ENCODE data around the gene ZNF621. TPM values are rescaled to one million over a fixed set of nuclear protein-coding genes. Genes with fewer than 3 reads are reported as not detected.

Gene ZNF621
- total and polyA plus RNA-seq, 4 donors, result 16.2 to 34.3 (median 25.4) TPM

- peak in 1 of 6 donors; percentile 53 for DNase-seq (ENCODE audit: low read depth in 4 of 6, low spot score in 6 of 6)
- no peaks in the 10 kb centered on the region for H3K27me3 ChIP-seq (ENCODE audit: control insufficient read depth, insufficient read depth, low read length)
- H3K4me3 ChIP-seq (ENCODE audit: low read depth, low read length), result no peak overlapping the region
- H3K27ac ChIP-seq (ENCODE audit: low read depth, low read length), result no peak overlapping the region
- no peaks in the 10 kb centered on the region for H3K9me3 ChIP-seq (ENCODE audit: control insufficient read depth, insufficient read depth, low read length)
- WGBS (ENCODE audit: insufficient coverage), result 80% methylated on average over 1 of the region's 2 CpGs
- H3K36me3 ChIP-seq (ENCODE audit: control insufficient read depth, insufficient read depth, low read length), result no peaks in the 10 kb centered on the region
- H3K4me1 ChIP-seq (ENCODE audit: control insufficient read depth, insufficient read depth, low read length), result peaks cover 3% of the 10 kb centered on the region
Measured at GRCh38 chr3:40574050-40574449, 49.3 kb downstream of the ZNF621 start.

GRCh38 chr3:40574661-40575060, 49.9 kb downstream of the ZNF621 start:
- no peak overlapping the region for H3K27ac ChIP-seq (ENCODE audit: low read depth, low read length)
- H3K27me3 ChIP-seq (ENCODE audit: control insufficient read depth, insufficient read depth, low read length), result no peaks in the 10 kb centered on the region
- no peaks in the 10 kb centered on the region for H3K36me3 ChIP-seq (ENCODE audit: control insufficient read depth, insufficient read depth, low read length)
- H3K4me1 ChIP-seq (ENCODE audit: control insufficient read depth, insufficient read depth, low read length), result peaks cover 3% of the 10 kb centered on the region
- WGBS (ENCODE audit: insufficient coverage), result 17% methylated on average over 1 of the region's 5 CpGs
- no peaks in the 10 kb centered on the region for H3K9me3 ChIP-seq (ENCODE audit: control insufficient read depth, insufficient read depth, low read length)
- peak in 4 of 6 donors; percentile 43 to 90 (median 65) for DNase-seq (ENCODE audit: low read depth in 4 of 6, low spot score in 6 of 6)
- H3K4me3 ChIP-seq (ENCODE audit: low read depth, low read length), result no peak overlapping the region

GRCh38 chr3:40576396-40576795, 51.6 kb downstream of the ZNF621 start:
- Histone ChIP-seq H3K36me3 (ENCODE audit: control insufficient read depth, insufficient read depth, low read length) (no peaks in the 10 kb centered on the region), H3K4me3 (ENCODE audit: low read depth, low read length) (no peak overlapping the region), H3K4me1 (ENCODE audit: control insufficient read depth, insufficient read depth, low read length) (peaks cover 3% of the 10 kb centered on the region), H3K9me3 (ENCODE audit: control insufficient read depth, insufficient read depth, low read length) (no peaks in the 10 kb centered on the region), H3K27me3 (ENCODE audit: control insufficient read depth, insufficient read depth, low read length) (no peaks in the 10 kb centered on the region), H3K27ac (ENCODE audit: low read depth, low read length) (no peak overlapping the region)
- WGBS (ENCODE audit: insufficient coverage), result no CpG with 5 or more reads among the region's 4 CpGs
- DNase-seq (ENCODE audit: low read depth in 4 of 6, low spot score in 6 of 6), result peak in 1 of 6 donors; percentile 9

- 0% methylated on average over 2 of the region's 2 CpGs for WGBS (ENCODE audit: insufficient coverage)
- no peak overlapping the region for H3K27ac ChIP-seq (ENCODE audit: low read depth, low read length)
- no peak overlapping the region for H3K4me3 ChIP-seq (ENCODE audit: low read depth, low read length)
- no peaks in the 10 kb centered on the region for H3K27me3 ChIP-seq (ENCODE audit: control insufficient read depth, insufficient read depth, low read length)
- DNase-seq (ENCODE audit: low read depth in 4 of 6, low spot score in 6 of 6), result peak; percentile 61 to 96 (median 74)
- H3K4me1 ChIP-seq (ENCODE audit: control insufficient read depth, insufficient read depth, low read length), result peaks cover 17% of the 10 kb centered on the region
- H3K36me3 ChIP-seq (ENCODE audit: control insufficient read depth, insufficient read depth, low read length), result no peaks in the 10 kb centered on the region
- no peaks in the 10 kb centered on the region for H3K9me3 ChIP-seq (ENCODE audit: control insufficient read depth, insufficient read depth, low read length)
Measured at GRCh38 chr3:40580494-40581091, 55.8 kb downstream of the ZNF621 start.

GRCh38 chr3:40581166-40581565, 56.4 kb downstream of the ZNF621 start:
- Histone ChIP-seq H3K36me3 (ENCODE audit: control insufficient read depth, insufficient read depth, low read length) (no peaks in the 10 kb centered on the region), H3K27me3 (ENCODE audit: control insufficient read depth, insufficient read depth, low read length) (no peaks in the 10 kb centered on the region), H3K4me1 (ENCODE audit: control insufficient read depth, insufficient read depth, low read length) (peaks cover 20% of the 10 kb centered on the region), H3K4me3 (ENCODE audit: low read depth, low read length) (no peak overlapping the region), H3K27ac (ENCODE audit: low read depth, low read length) (no peak overlapping the region), H3K9me3 (ENCODE audit: control insufficient read depth, insufficient read depth, low read length) (no peaks in the 10 kb centered on the region)
- peak in 1 of 6 donors; percentile 28 for DNase-seq (ENCODE audit: low read depth in 4 of 6, low spot score in 6 of 6)
- no CpG with 5 or more reads among the region's 1 CpG for WGBS (ENCODE audit: insufficient coverage)

GRCh38 chr3:40582401-40583027, 57.8 kb downstream of the ZNF621 start:
- Histone ChIP-seq H3K27ac (ENCODE audit: low read depth, low read length) (no peak overlapping the region), H3K36me3 (ENCODE audit: control insufficient read depth, insufficient read depth, low read length) (no peaks in the 10 kb centered on the region), H3K27me3 (ENCODE audit: control insufficient read depth, insufficient read depth, low read length) (no peaks in the 10 kb centered on the region), H3K4me3 (ENCODE audit: low read depth, low read length) (no peak overlapping the region), H3K9me3 (ENCODE audit: control insufficient read depth, insufficient read depth, low read length) (no peaks in the 10 kb centered on the region), H3K4me1 (ENCODE audit: control insufficient read depth, insufficient read depth, low read length) (peaks cover 20% of the 10 kb centered on the region)
- WGBS (ENCODE audit: insufficient coverage), result 69% methylated on average over 2 of the region's 2 CpGs
- peak in 2 of 6 donors; percentile 23 to 48 for DNase-seq (ENCODE audit: low read depth in 4 of 6, low spot score in 6 of 6)

DNA sequence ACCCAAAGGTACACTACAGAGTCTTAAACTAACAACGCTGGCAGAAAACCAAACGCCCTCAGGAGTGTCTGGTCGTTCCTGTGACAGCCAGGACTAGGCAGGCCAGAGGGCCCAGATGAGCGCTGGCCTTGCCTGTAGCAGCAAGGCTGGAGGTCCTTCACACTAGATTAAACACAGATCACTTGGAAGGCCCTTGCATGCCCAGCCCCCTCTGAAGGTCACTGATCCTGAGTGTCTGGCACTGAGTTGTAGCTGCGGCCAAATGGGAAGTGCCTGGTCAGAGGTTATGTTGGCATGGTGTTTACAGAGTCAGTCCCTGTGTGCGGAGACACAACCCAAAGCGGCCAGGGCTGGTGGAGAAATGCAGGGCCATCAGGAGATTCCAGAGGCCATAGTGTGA, 58.9 kb downstream of the ZNF621 start:
- WGBS (ENCODE audit: insufficient coverage), result 90% methylated on average over 7 of the region's 7 CpGs
- H3K27ac ChIP-seq (ENCODE audit: low read depth, low read length), result no peak overlapping the region
- peaks cover 20% of the 10 kb centered on the region for H3K4me1 ChIP-seq (ENCODE audit: control insufficient read depth, insufficient read depth, low read length)
- no peaks in the 10 kb centered on the region for H3K27me3 ChIP-seq (ENCODE audit: control insufficient read depth, insufficient read depth, low read length)
- DNase-seq (ENCODE audit: low read depth in 4 of 6, low spot score in 6 of 6), result peak in 1 of 6 donors; percentile 2
- H3K9me3 ChIP-seq (ENCODE audit: control insufficient read depth, insufficient read depth, low read length), result no peaks in the 10 kb centered on the region
- H3K4me3 ChIP-seq (ENCODE audit: low read depth, low read length), result no peak overlapping the region
- H3K36me3 ChIP-seq (ENCODE audit: control insufficient read depth, insufficient read depth, low read length), result no peaks in the 10 kb centered on the region

DNA sequence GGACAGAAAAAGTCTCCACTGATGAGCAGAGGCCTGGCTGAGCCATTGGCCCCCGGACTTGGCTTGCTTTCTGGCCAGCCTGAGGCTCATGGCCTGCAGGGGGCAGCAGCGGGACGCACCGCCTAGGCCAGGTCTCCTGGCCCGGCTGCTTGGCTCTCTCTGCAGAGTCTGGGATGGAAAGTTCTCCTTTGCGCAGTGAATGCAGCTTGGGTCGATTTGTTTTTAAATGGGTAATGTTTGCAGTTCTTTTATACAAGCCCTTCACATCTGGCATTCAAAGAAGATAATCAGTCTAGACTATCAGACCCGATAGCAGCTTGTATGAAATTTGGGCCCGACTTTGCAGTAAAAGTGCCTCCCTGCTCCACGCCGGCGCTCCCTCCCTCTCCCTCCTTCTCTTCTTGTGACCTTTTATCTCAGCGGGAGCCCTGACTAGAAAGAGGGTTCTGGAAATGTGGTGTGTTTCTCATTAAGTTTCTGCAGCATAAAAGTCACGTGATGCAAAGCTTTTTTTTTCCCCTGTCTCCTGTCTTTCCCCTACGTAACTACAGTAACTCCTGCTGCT, 59.9 kb downstream of the ZNF621 start:
- peak; percentile 73 to 95 (median 82) for DNase-seq (ENCODE audit: low read depth in 4 of 6, low spot score in 6 of 6)
- H3K4me3 ChIP-seq (ENCODE audit: low read depth, low read length), result peak overlapping the region; percentile 6
- H3K27me3 ChIP-seq (ENCODE audit: control insufficient read depth, insufficient read depth, low read length), result no peaks in the 10 kb centered on the region
- H3K36me3 ChIP-seq (ENCODE audit: control insufficient read depth, insufficient read depth, low read length), result no peaks in the 10 kb centered on the region
- peaks cover 20% of the 10 kb centered on the region for H3K4me1 ChIP-seq (ENCODE audit: control insufficient read depth, insufficient read depth, low read length)
- peak overlapping the region; percentile 29 for H3K27ac ChIP-seq (ENCODE audit: low read depth, low read length)
- 2% methylated on average over 4 of the region's 15 CpGs for WGBS (ENCODE audit: insufficient coverage)
- no peaks in the 10 kb centered on the region for H3K9me3 ChIP-seq (ENCODE audit: control insufficient read depth, insufficient read depth, low read length)

- no peak overlapping the region for H3K4me3 ChIP-seq (ENCODE audit: low read depth, low read length)
- DNase-seq (ENCODE audit: low read depth in 4 of 6, low spot score in 6 of 6), result no peak
- WGBS (ENCODE audit: insufficient coverage), result 72% methylated on average over 3 of the region's 6 CpGs
- peak overlapping the region; percentile 29 for H3K27ac ChIP-seq (ENCODE audit: low read depth, low read length)
- H3K4me1 ChIP-seq (ENCODE audit: control insufficient read depth, insufficient read depth, low read length), result peaks cover 20% of the 10 kb centered on the region
- H3K9me3 ChIP-seq (ENCODE audit: control insufficient read depth, insufficient read depth, low read length), result no peaks in the 10 kb centered on the region
- H3K27me3 ChIP-seq (ENCODE audit: control insufficient read depth, insufficient read depth, low read length), result no peaks in the 10 kb centered on the region
- H3K36me3 ChIP-seq (ENCODE audit: control insufficient read depth, insufficient read depth, low read length), result no peaks in the 10 kb centered on the region
Measured at GRCh38 chr3:40585381-40586016, 60.7 kb downstream of the ZNF621 start.
